K562 (cell line): ENCODE results near the gene TMEM141. TPM values are rescaled to one million over a fixed set of nuclear protein-coding genes. Genes with fewer than 3 reads are reported as not detected.

Source experiments
- ATAC-seq: fragments of 200-7000 bp; cut with Tn5 transposase; 3 replicates; pipeline ENCODE4 v1.9.1; 2020; ENCODE audit warnings: moderate library complexity
- BruUV-seq: library from RNA; stranded (reverse); fragments of 400-500 nt; replicated peaks from 2 replicates; lab custom pipeline; 2021; lab: Mats Ljungman, UMichigan
- CTCF ChIA-PET: fragments of 300-600 bp; formaldehyde crosslinking; extraction: SDS; loops from one replicate; lab custom pipeline; 2021; ENCODE audit warnings: low intra/inter-chr PET ratio; lab: Yijun Ruan, JAX
- POLR2A ChIA-PET: fragments of 300-600, 350-650 bp; sonication (Branson Sonifier 250); formaldehyde crosslinking; extraction: SDS; loops from one replicate; lab custom pipeline; 2021; ENCODE audit warnings: antibody characterized with exemption, inconsistent platforms; lab: Yijun Ruan, JAX
- DNase-seq, 4 experiments: peaks; one replicate each; pipeline versions ENCODE4 v3.0.0 to v3.0.0-alpha.2; 2011 to 2018; ENCODE audit warnings: low spot score in 3 of 4, mixed read lengths in 3 of 4; ENCODE audit errors: extremely low read depth in 1 of 4
- FAIRE-seq: peaks from 2 replicates; lab custom pipeline; 2011; peaks lifted over from hg19 to GRCh38; lab: Jason Lieb, UNC
- H2AFZ ChIP-seq: 2 replicates; pipeline ENCODE4 v1.6.0; 2011; ENCODE audit warnings: low read depth, low read length, control low read depth, inconsistent platforms
- H3K27ac ChIP-seq: fragments of 200-600 bp; 3 replicates; pipeline ENCODE4 v1.8.0; 2011; ENCODE audit warnings: low read depth, mild to moderate bottlenecking, control low read depth, inconsistent platforms, low read length, moderate library complexity, mixed read lengths; ENCODE audit errors: extremely low read depth
- H3K27me3 ChIP-seq, 2 experiments: fragments of 300-600 bp in 1 of 2; 2 replicates in 1 of 2; 3 replicates in 1 of 2; pipeline versions ENCODE4 v1.6.0 to v1.8.0; 2011; ENCODE audit warnings: inconsistent platforms in 2 of 2, low read length in 2 of 2, mild to moderate bottlenecking in 1 of 2, mixed read lengths in 1 of 2, moderate library complexity in 1 of 2; ENCODE audit not compliant: control insufficient read depth in 2 of 2, insufficient read depth in 2 of 2
- H3K36me3 ChIP-seq: fragments of 300-600 bp; 3 replicates; pipeline ENCODE4 v1.8.0; 2011; ENCODE audit warnings: mild to moderate bottlenecking, low read length, inconsistent platforms; ENCODE audit not compliant: control insufficient read depth, insufficient read depth
- H3K4me1 ChIP-seq, 2 experiments: fragments of 200-600 bp in 1 of 2; replicated peaks in 1 of 2; 2 replicates in 1 of 2; 3 replicates in 1 of 2; pipeline versions ENCODE4 v1.5.1 to v1.8.0; 2011; ENCODE audit warnings: inconsistent platforms in 2 of 2, low read length in 2 of 2, mild to moderate bottlenecking in 1 of 2, mixed read lengths in 1 of 2, moderate library complexity in 1 of 2; ENCODE audit not compliant: control insufficient read depth in 2 of 2, insufficient read depth in 2 of 2
- H3K4me2 ChIP-seq: 2 replicates; pipeline ENCODE4 v1.6.1; 2011; ENCODE audit warnings: low read length, control low read depth, inconsistent platforms, mixed read lengths; ENCODE audit not compliant: insufficient read depth
- H3K4me3 ChIP-seq: fragments of 200-600 bp; sonication (generic), shearing (Covaris generic); 2 replicates; pipeline ENCODE4 v1.5.1; 2016; ENCODE audit warnings: control low read depth, inconsistent platforms
- H3K79me2 ChIP-seq: fragments of 200-600 bp; 3 replicates; pipeline ENCODE4 v1.8.0; 2011; ENCODE audit warnings: low read length, inconsistent platforms; ENCODE audit not compliant: control insufficient read depth, insufficient read depth
- H3K9ac ChIP-seq, 2 experiments: 2 replicates each; pipeline versions ENCODE4 v1.6.0 to v1.6.1; 2011; ENCODE audit warnings: low read depth in 2 of 2, low read length in 2 of 2, control low read depth in 1 of 2, inconsistent platforms in 1 of 2, mild to moderate bottlenecking in 1 of 2, mixed read lengths in 1 of 2; ENCODE audit not compliant: insufficient read depth in 1 of 2
- H3K9me1 ChIP-seq: one replicate; pipeline ENCODE4 v1.6.0; 2011; ENCODE audit warnings: inconsistent platforms, mild to moderate bottlenecking, low read length, moderate library complexity; ENCODE audit not compliant: control insufficient read depth, insufficient read depth
- H3K9me3 ChIP-seq: replicated peaks from 2 replicates; pipeline ENCODE4 v1.5.1; 2011; ENCODE audit warnings: low read depth, low read length, inconsistent platforms; ENCODE audit not compliant: control insufficient read depth, insufficient read depth
- H4K20me1 ChIP-seq: replicated peaks from 2 replicates; pipeline ENCODE4 v1.6.1; 2011; ENCODE audit warnings: low read length, inconsistent platforms, mixed read lengths; ENCODE audit not compliant: control insufficient read depth, insufficient read depth
- ASH1L ChIP-seq: fragments of 450-650 bp; IDR thresholded peaks from 2 replicates; pipeline ENCODE4 v1.6.1; 2018; ENCODE audit warnings: borderline replicate concordance, mild to moderate bottlenecking, low read depth; ENCODE audit not compliant: partially characterized antibody
- DMBX1 ChIP-seq: fragments of 250-450 bp; sonication (Bioruptor Pico); IDR thresholded peaks from 2 replicates; pipeline ENCODE4 v1.8.0; 2022; ENCODE audit warnings: inconsistent platforms, mild to moderate bottlenecking, moderate library complexity, borderline replicate concordance
- E2F4 ChIP-seq: sonication (generic); formaldehyde crosslinking; IDR thresholded peaks from 2 replicates; pipeline ENCODE4 v1.8.0; 2022; ENCODE audit warnings: mild to moderate bottlenecking, low read depth, missing genetic modification reagents
- PCBP1 ChIP-seq: fragments of 200-400 bp; formaldehyde crosslinking; IDR thresholded peaks from 2 replicates; pipeline ENCODE4 v1.6.1; 2018; ENCODE audit warnings: mild to moderate bottlenecking, low read depth, low read length; ENCODE audit not compliant: poor library complexity, severe bottlenecking
- PURB ChIP-seq: sonication (generic); formaldehyde crosslinking; IDR thresholded peaks from 2 replicates; pipeline ENCODE4 v1.9.0; 2021; ENCODE audit warnings: low read depth, mild to moderate bottlenecking, missing genetic modification reagents
- SUPT5H ChIP-seq: fragments of 450-650 bp; IDR thresholded peaks from 2 replicates; pipeline ENCODE4 v1.6.1; 2016
- THRB ChIP-seq: fragments of 450-650 bp; formaldehyde crosslinking; conservative IDR thresholded peaks from 2 replicates; pipeline ENCODE4 v1.4.0; 2022; ENCODE audit warnings: mild to moderate bottlenecking, missing genetic modification characterization
- ZNF224 ChIP-seq: sonication (generic); formaldehyde crosslinking; IDR thresholded peaks from 2 replicates; pipeline ENCODE4 v1.8.0; 2022; ENCODE audit warnings: mild to moderate bottlenecking, missing genetic modification reagents
- ZNF76 ChIP-seq: fragments of 250-450 bp; sonication (Bioruptor Pico); IDR thresholded peaks from 2 replicates; pipeline ENCODE4 v1.4.0; 2020; ENCODE audit warnings: mild to moderate bottlenecking, moderate library complexity, borderline replicate concordance
- WGBS: fragments of 100-300 bp; shearing (Covaris generic); methylation state at CpG from one replicate; pipeline ENCODE4 v1.1.6; 2016; ENCODE audit warnings: low coverage, mixed read lengths; ENCODE audit not compliant: insufficient coverage; ENCODE audit errors: missing lambda C conversion rate; 5-methylcytosine and 5-hydroxymethylcytosine counted together
- in situ Hi-C: fragments of 300-500 bp; cut with MboI; formaldehyde crosslinking; loops from 4 replicates; pipeline ENCODE4 v1.15.0; 2018; ENCODE audit warnings: inconsistent platforms, mixed read lengths
- intact Hi-C: fragments of 100-400 bp; cut with micrococcal nuclease; formaldehyde crosslinking; loops from 2 replicates; pipeline ENCODE4 v1.14.2; 2022
- polyA plus RNA-seq, 8 experiments: library from polyadenylated mRNA; depleted of rRNA in 4 of 8; stranded (reverse) in 5 of 8; unstranded in 3 of 8; fragments of >200 nt; fragmentation: Nextera tagmentation in 2 of 8; fragmentation: Illumina TruSeq in 1 of 8; extraction: Ambion mirVana in 2 of 8; extraction: Trizol in 1 of 8; gene quantifications; 2 replicates each; pipeline versions ENCODE4 v1.2.1 to v1.2.3, GENCODE V29; 2011 to 2014; ENCODE audit warnings: inconsistent platforms in 1 of 8, missing spikeins in 1 of 8
- total RNA-seq, 7 experiments: library from RNA; depleted of rRNA in 6 of 7; stranded (reverse); fragments of >200 nt in 6 of 7; fragmentation: Illumina TruSeq in 2 of 7; extraction: Trizol in 2 of 7; gene quantifications; 2 replicates each; pipeline versions ENCODE4 v1.2.1 to v1.2.3, GENCODE V29; 2011 to 2021; ENCODE audit warnings: low replicate concordance in 1 of 7
- TF ChIP-seq, protein P1 (sequence below): sonication (generic); formaldehyde crosslinking; IDR thresholded peaks from 2 replicates; pipeline ENCODE4 v1.8.1; 2023; ENCODE audit warnings: missing genetic modification reagents, mild to moderate bottlenecking, borderline replicate concordance

The TMEM141 gene
- total and polyA plus RNA-seq, 9 of the 15 experiments (the other 6 are each of a cell fraction or from before 2014, with no cell fraction given), result 21.5 to 123 (median 74.8) TPM

DNA sequence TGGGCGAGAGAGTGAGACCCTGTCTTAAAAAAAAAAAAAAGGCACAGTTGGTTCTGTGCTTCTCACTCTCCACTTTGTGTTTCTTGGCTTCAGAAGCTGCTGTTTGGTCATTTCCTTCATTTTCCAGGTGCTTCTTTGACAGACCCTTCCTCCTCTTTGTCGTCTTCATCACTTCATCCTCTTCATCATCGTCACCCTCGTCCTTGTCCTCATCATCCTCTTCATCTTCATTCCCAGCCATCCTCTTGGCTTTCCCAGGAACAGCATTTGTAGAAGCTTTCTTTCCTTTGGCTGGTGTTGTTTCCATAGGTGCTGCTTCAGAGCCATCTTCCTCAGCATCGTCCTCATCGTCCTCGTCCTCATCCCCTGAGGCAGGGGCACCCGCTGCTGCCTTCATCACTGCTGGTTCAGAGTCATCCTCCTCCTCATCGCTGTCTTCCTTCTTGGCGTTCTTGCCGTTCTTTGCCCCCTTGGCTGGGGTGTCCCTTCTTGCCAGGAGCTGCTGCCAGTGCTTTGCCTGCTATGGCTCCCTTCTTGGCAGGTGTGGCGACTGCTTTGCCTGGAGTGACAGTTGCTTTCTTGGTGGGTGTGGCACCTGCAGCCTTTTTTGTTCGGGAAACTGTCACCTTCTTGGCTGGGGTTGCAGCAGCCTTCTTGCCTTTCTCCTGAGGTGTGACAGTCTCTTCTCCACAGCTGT is 23.7 kb downstream of the TMEM141 start:
- WGBS, result 93% methylated on average over 13 of the region's 13 CpGs
- CTCF ChIA-PET, result no interaction called here
- no peak overlapping the region for H2AFZ ChIP-seq
- no peaks in the 10 kb centered on the region; the same call in 1 of the 2 replicates for H4K20me1 ChIP-seq
- in situ Hi-C loops, result no loop called here
- intact Hi-C loops, result no loop called here
- H3K27me3 ChIP-seq, result no peaks in the 10 kb centered on the region
- H3K4me2 ChIP-seq, result no peak overlapping the region
- no peak for DNase-seq
- H3K27ac ChIP-seq, result no peak overlapping the region
- peaks cover 92% of the 10 kb centered on the region for H3K79me2 ChIP-seq
- TF ChIP-seq ZNF76 (CRISPR knock-in tag) (no peak), SUPT5H (0 out of 2 replicates have a peak, but pooled peaks have one; percentile 23), ZNF224 (CRISPR knock-in tag) (no peak), ASH1L (no peak), PURB (CRISPR knock-in tag) (no peak), E2F4 (no peak), PCBP1 (no peak), DMBX1 (CRISPR knock-in tag) (no peak), THRB (CRISPR knock-in tag) (no peak)
- TF ChIP-seq, protein P1, sequence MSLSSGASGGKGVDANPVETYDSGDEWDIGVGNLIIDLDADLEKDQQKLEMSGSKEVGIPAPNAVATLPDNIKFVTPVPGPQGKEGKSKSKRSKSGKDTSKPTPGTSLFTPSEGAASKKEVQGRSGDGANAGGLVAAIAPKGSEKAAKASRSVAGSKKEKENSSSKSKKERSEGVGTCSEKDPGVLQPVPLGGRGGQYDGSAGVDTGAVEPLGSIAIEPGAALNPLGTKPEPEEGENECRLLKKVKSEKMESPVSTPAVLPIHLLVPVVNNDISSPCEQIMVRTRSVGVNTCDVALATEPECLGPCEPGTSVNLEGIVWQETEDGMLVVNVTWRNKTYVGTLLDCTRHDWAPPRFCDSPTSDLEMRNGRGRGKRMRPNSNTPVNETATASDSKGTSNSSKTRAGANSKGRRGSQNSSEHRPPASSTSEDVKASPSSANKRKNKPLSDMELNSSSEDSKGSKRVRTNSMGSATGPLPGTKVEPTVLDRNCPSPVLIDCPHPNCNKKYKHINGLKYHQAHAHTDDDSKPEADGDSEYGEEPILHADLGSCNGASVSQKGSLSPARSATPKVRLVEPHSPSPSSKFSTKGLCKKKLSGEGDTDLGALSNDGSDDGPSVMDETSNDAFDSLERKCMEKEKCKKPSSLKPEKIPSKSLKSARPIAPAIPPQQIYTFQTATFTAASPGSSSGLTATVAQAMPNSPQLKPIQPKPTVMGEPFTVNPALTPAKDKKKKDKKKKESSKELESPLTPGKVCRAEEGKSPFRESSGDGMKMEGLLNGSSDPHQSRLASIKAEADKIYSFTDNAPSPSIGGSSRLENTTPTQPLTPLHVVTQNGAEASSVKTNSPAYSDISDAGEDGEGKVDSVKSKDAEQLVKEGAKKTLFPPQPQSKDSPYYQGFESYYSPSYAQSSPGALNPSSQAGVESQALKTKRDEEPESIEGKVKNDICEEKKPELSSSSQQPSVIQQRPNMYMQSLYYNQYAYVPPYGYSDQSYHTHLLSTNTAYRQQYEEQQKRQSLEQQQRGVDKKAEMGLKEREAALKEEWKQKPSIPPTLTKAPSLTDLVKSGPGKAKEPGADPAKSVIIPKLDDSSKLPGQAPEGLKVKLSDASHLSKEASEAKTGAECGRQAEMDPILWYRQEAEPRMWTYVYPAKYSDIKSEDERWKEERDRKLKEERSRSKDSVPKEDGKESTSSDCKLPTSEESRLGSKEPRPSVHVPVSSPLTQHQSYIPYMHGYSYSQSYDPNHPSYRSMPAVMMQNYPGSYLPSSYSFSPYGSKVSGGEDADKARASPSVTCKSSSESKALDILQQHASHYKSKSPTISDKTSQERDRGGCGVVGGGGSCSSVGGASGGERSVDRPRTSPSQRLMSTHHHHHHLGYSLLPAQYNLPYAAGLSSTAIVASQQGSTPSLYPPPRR (CRISPR knock-in tag), result 0 out of 2 replicates have a peak, but pooled peaks have one; percentile 22
- TF ChIP-seq, all 486 proteins: peak for 2
- ATAC-seq (no peak), FAIRE-seq (no peak)
- Histone ChIP-seq H3K36me3 (peaks cover 84% of the 10 kb centered on the region), H3K9me1 (no peaks in the 10 kb centered on the region), H3K4me1 (peaks cover 0 to 12% of the 10 kb centered on the region in 2 experiments; a peak in 3 of 5 replicates), H3K9ac (0 out of 4 replicates have a peak overlapping the region, but pooled peaks of 1 of the 2 experiments have one; percentile 12), H3K9me3 (no peaks in the 10 kb centered on the region), H3K4me3 (no peak overlapping the region)
- POLR2A ChIA-PET, result interaction anchor here (0.7 to 1.3 kb wide), 5 partner anchors 7 to 88 kb away, joined by 3 to 5 read pairs (median 3); partner anchors contain the start of gene RABL6
- BruUV-seq, result no TSS peak
